GM19455 (cell line): ENCODE data around the gene FRK.
"Not testable (repeated sequence)": the region's sequence is repeated elsewhere in the genome, so short reads cannot be mapped to it uniquely, and the experiment has no call there.

ENCODE experiments used
- ATAC-seq: cut with Tn5 transposase; IDR thresholded peaks from one replicate; pipeline ENCODE4 v1.9.1; 2021; ENCODE audit not compliant: unreplicated experiment

Gene FRK

GRCh38 chr6:116074732-116075390 lies 14.2 kb upstream of the FRK start:
- ATAC-seq: no peak

DNA sequence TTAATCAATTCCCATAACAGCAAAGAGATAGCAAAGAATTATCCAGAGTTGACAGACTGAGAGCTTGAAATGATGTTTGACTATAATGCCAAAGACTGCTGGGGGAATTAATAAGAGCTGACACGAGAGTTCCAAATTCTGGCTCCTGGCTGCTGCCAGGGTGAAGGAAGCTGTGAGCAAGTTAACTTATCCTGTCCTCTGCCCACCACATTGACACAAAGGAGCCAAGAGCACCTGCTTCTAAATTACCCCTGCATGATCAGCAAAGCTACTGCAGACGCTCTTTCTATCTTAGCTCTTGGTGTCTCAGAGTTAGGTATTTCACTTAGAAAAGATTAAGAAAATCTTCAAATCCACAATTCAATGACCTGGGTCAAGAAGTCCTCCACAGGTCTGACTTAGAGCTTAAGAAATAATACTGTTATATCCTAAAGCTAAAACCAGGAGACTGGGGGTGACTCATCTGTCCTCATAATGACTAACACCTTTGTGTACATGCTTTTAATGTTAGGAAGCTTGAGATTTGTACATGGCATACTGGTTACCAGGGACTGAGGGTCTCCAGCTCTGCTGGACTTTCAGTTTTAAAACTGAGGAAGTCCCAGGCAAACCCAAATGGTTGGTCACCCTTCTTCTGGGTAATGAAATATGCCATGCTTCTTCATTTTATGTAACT lies 13.2 kb upstream of the FRK start:
- ATAC-seq: no peak

DNA sequence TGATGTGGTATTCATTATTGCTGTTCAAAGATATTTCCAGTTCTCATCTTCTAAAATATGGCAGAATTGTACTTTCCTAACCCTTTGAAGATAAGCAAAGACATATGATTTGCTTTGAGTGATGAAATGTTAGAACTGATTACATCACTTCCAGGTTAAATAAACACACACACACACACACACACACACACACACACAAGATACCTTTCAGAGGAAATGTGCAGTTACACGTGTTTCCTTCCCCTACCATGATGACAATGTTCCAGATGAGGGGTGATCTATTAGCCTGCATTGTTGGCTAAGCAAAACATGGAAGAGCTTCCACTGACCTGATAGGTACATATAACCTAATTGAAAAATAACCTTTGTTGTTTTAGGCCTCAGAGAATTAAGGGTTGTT lies 11.7 kb upstream of the FRK start:
- no peak for ATAC-seq

DNA sequence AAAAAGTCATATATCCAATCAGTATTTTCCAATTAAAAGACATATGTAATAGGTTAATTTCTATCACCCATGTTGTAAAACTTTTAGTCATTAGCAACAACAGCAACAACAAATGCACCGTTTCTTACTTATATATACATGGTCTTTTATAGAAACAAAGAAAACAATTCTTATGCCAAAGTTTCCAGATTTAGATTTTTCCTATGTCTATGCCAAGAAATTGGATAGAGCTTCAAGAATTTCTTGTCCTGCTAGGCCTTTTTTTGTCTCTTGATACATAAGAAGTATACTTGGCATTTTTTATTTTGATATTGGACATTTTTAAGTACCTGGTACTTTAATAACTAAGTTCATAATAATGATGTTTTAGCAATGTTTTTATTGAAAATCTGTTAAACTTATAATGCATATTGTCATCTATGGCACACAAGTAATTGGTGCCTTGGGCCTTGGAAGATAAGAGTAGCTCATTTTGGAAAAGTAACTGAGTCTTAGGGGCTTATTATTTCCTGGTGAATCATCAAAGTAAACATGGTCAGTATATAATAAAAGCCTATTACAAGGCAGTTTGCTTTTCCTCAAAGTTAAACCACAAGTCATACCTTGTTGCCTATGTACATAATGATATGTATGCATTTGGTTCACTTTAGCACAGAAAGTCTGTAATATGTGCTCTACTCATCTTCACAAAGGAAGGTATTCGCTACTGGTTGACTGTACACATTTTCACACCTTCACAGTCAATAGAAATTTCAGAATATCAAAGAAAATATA lies 10.1 kb upstream of the FRK start:
- no peak for ATAC-seq

DNA sequence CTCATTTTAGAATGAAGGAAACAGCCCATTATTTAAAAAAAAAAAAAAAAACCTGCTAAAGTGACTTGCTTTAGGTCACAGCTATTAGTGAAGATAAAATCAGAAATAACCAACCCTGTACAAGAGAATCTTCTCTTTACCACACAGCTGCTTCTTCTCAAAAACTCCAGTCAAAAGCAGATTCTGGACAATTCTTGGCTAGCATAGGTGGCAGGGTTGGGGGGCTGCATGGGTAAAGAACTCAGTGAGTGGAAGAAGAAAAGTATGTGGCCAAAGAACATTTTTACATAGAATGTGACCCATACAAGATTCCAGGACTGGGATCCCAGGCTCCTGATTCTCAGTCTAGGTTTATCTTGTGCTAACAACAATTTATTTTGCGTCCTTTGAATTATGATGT lies 9.4 kb upstream of the FRK start:
- no peak for ATAC-seq

DNA sequence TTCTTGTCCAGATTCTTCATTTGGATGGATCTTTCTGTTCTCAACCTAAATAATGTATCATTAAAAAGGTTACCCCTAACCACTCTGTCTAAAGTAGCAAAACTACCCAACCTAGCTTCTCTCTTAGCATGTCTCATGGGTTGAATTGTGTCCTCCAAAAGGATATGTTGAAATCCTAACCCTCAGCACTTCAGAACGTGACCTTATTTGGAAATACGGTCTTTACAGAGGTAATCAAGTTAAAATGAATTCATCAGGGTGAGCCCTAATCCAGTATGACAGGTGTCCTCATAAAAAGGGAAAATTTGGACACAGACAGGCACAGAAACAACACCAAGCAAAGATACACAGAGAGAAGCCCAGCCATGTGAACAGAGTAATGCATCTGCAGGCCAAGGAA lies 6.1 kb upstream of the FRK start:
- ATAC-seq: no peak

DNA sequence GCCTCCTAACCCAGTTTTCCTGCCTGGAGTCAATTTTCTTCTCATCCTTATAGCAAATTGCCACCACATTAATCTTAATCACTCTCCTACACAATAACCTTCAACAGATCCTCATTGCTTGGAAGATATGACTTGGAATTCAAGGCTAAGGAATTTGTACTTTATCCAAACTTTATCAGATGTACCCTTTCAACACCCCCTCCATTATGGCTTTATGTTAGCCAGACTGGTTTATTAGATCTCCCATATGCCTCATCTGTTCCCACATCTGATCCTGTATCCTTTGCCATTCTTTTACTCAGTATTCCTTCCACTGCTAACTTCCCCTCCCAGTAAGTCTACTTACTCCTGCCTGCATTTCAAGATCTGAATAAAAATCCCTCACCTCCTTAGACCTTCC lies 4.0 kb upstream of the FRK start:
- ATAC-seq: no peak

GRCh38 chr6:116062496-116062895 lies 1.8 kb upstream of the FRK start:
- no peak for ATAC-seq

- ATAC-seq: peak; percentile 67
These were observed 749 bp downstream of the FRK start for GRCh38 chr6:116059713-116060571.

DNA sequence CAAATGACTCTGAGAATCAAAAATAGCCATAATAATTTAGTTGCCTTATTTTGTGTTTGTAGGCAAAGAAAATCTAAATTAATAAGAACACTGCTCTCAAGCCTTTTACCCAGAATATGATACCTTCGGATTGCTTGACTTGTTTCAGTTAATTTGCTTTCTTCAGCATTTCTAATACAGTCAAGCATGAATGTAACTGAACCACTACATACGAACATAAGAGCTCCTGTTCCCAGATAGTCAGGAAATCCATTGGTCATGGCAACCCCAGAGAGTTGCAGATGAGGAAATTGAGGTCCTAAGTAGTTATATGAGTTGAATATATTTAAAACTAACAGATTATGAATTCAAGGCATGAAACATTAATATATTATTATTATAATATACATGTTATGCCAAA lies 2.9 kb downstream of the FRK start:
- ATAC-seq: no peak

DNA sequence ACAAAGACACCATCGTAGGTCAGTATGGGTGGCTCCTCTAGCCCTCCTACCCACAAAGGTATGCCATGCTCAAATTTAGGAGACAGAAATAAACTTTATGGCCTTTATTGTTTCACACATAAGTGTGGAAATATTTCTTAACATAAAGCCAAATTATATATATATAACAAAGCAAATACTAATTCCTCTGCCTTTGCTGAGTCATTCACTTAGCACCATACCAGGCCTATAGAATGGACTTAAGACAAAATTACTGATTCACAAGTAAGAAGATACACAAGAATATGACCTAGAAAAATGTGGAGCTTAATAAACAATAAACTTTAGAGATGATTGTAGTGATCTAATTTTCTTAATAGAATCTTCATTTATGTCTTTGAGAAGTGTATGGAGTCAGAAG lies 5.2 kb downstream of the FRK start:
- ATAC-seq: no peak

DNA sequence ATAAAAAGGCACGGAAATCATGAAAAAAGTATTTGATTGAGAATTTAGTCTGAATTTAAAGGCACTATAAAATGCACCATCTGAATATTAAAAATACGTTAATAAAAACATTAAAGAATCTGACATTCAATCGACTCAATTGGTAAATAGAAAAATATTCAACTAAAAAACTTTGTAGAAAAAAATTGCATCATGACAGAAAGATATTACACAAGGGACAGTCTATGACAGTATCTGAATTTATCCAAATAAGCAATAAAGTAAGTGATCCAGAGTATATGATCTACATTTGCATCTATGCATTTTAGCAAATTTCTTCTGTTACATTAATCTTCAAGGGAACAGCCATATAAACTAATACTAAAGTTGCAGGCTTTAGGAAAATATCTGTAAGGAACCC lies 9.4 kb downstream of the FRK start:
- no peak for ATAC-seq

DNA sequence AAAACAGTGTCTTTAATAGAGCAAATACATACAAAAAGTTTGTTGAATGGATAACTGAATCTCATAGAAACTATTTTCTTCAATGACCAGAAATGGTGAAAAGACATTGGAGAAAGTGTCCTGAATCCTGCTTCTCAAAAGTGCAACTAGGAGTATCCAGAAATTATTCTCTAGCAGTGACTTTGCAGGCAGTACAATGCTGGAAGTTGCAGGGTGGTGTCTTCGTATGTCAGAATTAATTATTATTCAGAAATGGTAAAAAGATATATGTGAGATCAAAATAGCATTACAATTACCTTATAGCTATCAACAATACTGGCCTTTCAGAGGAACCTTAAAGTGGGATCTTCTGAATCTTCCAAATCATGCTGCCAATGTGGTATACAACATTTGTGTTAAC lies 10.0 kb downstream of the FRK start:
- no peak for ATAC-seq

GRCh38 chr6:116049321-116049720 lies 11.4 kb downstream of the FRK start:
- ATAC-seq: no peak

DNA sequence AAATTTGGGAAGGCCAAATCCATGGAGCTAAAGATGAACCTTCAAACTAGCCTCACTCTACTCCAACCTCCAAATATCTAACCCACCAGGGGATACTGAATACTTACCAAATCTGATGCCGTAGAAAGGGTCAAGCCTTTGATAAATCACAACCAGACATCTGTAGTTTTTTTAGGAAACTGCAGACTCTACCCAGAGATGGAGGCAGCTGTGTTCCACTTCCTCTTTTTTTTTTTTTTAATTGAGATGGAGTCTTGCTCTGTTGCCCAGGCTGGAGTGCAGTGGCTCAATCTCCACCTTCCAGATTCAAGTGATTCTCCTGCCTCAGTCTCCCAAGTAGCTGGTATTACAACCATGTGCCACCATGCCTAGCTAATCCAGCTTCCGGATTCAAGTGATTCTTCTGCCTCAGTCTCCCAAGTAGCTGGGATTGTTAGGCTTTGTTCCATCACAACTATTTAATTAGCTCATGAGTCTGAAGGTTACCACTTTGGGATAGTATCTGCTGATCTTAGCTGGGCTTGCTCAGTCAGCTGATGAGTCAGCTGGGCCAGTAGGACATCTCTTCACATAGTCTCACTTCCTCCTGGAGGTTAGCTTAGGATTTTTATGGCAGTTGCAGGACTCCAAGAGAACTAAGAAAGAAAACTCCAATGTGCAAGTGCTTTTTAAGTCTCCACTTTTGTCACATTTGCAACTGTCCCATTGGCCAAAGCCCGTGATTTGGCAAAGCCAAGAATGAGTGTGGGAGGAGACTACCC lies 13.3 kb downstream of the FRK start:
- peak; percentile 84 for ATAC-seq

- ATAC-seq: no peak
These were observed 14.0 kb downstream of the FRK start for GRCh38 chr6:116046737-116047136.

- not testable (repeated sequence) for ATAC-seq
These were observed 14.4 kb downstream of the FRK start for GRCh38 chr6:116046272-116046671.

DNA sequence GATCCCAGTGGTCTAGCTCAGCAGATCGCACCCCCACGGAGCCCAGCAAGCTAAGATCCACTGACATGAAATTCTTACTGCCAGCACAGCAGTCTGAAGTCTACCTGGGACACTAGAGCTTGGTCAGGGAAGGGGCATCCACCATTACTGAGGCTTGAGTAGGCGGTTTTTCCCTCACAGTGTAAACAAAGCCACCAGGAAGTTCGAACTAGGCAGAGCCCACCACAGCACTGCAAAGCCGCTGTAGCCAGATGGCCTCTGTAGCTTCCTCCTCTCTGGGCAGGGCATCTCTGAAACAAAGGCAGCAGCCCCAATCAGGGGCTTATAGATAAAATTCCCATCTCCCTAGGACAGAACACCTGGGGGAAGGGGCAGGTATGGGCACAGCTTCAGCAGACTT lies 18.8 kb downstream of the FRK start:
- no peak for ATAC-seq

DNA sequence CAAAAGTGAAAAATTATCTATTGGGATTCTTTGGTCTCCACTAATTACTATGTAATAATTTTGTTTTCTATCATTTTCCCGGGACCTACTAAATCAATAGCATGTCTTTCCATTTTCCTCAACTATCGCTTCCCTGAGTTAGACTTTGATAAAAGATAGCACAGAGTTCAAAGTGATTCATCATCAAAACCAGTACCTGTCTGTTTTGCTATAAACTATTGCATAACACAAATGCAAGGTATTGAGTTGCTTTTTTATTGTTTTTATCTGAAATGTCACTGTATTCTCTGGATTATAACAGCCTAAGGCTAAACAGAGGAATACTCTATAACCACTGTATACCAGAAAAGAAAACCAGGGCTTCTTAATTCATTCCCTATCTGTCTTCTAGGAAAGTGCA lies 19.7 kb downstream of the FRK start:
- no peak for ATAC-seq

DNA sequence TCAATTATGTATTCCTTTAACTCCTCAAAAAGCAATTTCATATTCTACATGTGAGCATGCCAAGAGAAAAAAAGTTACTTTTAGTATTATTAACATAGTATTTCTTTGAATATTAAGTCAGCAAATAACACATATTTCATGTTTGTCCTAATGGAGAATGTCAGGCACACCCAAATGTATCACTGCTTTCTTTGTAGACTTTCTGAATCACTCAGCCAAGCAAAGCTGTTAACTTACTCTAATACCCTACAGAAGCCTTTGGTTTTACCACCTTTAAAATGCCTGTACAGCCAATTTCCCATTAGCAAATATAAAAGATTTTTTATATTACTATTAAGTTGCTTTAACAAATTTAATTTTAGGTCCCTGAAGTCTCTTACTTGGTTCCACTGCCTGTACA lies 23.8 kb downstream of the FRK start:
- ATAC-seq: no peak
